ENCODE results near the gene CDAN1.

DNA sequence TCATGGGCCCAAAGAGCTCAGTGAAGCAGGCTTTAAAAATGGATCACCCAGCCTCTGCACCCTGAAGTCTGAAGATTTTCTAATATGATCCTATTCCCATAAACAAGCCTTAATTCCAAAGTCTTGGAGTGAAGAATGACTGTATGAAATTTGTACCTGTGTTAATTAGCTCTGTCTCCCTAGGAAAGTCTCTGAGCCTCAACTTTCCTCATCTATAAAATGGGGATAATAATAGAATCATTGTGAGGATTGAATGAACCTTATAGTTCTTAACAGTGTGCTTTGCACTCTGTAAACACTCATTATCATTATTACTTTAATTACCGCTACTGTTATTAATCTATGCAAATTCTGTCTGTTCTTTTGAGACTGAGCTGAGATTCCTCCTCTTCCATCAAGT lies 61.9 kb downstream of the CDAN1 start:
- TF ChIP-seq, protein P1, sequence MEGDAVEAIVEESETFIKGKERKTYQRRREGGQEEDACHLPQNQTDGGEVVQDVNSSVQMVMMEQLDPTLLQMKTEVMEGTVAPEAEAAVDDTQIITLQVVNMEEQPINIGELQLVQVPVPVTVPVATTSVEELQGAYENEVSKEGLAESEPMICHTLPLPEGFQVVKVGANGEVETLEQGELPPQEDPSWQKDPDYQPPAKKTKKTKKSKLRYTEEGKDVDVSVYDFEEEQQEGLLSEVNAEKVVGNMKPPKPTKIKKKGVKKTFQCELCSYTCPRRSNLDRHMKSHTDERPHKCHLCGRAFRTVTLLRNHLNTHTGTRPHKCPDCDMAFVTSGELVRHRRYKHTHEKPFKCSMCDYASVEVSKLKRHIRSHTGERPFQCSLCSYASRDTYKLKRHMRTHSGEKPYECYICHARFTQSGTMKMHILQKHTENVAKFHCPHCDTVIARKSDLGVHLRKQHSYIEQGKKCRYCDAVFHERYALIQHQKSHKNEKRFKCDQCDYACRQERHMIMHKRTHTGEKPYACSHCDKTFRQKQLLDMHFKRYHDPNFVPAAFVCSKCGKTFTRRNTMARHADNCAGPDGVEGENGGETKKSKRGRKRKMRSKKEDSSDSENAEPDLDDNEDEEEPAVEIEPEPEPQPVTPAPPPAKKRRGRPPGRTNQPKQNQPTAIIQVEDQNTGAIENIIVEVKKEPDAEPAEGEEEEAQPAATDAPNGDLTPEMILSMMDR (IDR thresholded peaks at IDR 0.05) = no peak
- no peak for TF ChIP-seq POLR2A (IDR thresholded peaks at IDR 0.05)
